UCSD-AML1 (cell line): ENCODE measurements around the gene TLE4.
"Not testable (repeated sequence)": the region's sequence is repeated elsewhere in the genome, so short reads cannot be mapped to it uniquely, and the experiment has no call there.

ENCODE experiments used
- DNase-seq: peaks from one replicate; lab custom pipeline; 2025; ENCODE audit not compliant: unreplicated experiment; lab: John Stamatoyannopoulos, UW

TLE4 gene

GRCh38 chr9:79571309-79572031, at the start of gene TLE4:
Gene TLE4, plus strand, starts transcription at chr9:79571965. Its CDS starts 826 bp downstream, at chr9:79572791.
- peak; percentile 99 for DNase-seq

GRCh38 chr9:79522793-79523192, 49.0 kb upstream of the TLE4 start:
- DNase-seq, result no peak

DNA sequence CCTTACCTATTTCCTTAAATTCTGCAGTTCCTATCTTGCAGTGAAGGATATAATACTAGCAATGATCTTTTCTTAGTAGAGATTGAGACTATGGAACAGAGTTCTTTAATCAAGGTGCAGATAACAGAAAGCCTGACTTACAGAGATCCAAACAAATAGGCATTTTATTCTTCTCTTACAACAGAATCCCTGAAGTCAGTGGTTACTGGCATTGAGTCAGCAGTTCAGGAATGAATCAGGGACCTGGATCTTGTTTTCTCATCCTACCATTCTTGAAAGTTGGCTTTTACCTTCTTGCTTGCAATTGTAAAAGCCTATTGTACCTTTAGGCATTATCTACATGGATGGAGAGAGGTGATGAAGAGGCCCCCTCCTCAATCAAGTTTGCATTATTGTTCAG, 47.5 kb upstream of the TLE4 start:
- DNase-seq, result no peak

GRCh38 chr9:79526149-79526672, 45.6 kb upstream of the TLE4 start:
- no peak for DNase-seq

- no peak for DNase-seq
These were observed 36.2 kb upstream of the TLE4 start for GRCh38 chr9:79535534-79535933.

- no peak for DNase-seq
These were observed 33.9 kb upstream of the TLE4 start for GRCh38 chr9:79537838-79538237.

GRCh38 chr9:79542735-79543620, 28.8 kb upstream of the TLE4 start:
- no peak for DNase-seq

GRCh38 chr9:79544375-79544774, 27.4 kb upstream of the TLE4 start:
- DNase-seq, result not testable (repeated sequence)

- no peak for DNase-seq
These were observed 20.2 kb upstream of the TLE4 start for GRCh38 chr9:79551586-79551985.

- DNase-seq, result no peak
These were observed 19.8 kb upstream of the TLE4 start for GRCh38 chr9:79551994-79552393.

DNA sequence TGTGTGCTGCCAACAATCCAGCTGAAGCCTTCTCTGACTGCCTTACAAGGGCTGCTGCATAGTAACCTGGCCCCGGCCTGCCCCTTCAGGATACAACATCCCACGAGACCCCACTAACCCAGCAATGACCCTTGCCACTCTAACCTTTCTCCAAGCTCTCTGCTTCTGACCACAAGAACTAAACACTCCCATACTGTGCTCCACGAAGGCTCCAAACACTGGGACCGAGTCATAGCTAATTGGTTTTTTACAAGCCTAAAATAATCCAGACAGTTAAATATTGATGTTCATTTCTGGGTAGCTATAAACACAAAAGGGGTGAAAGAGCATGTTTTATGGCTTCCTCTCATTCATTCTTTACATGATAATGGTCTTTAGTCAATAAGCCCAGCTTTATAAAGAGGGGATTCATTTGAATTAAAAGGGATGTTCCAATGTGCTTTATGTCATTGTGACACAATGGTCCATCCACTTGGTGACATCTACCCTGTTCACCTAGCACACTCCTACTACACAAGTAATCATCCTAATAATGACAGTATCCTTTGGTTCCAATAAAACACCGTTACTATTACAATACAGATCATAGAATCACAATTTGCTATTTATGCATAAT, 16.2 kb upstream of the TLE4 start:
- no peak for DNase-seq

- no peak for DNase-seq
These were observed 12.1 kb upstream of the TLE4 start for GRCh38 chr9:79559495-79560181.

DNA sequence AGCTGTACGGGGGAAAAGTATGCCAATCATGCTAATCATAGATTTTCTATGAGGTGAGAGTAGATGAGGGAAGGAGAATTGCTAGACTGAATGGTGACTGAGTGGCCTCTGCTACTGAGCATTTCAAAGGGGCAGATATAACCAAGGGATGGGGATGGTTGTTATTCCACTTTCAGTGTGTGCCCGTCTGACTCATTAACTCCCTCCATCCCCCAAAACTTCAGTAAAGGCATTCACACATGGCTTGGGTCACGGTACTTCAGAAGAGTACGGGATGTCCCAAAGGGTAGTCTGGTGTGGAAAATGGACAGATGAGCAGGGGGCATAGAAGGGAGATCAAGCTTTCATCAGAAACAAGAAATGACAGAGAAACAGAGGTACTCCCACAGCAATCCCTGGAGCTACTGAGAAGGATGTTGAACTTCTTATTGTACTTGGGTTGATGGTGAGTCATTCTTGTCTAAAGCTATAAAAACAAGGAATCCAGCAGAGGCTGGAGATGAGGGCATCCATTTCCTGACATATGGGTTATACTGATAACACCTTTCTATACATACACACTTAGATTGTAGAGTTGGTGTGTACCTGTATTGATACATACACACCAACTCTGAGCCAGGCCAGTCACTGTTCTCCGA, 8.9 kb upstream of the TLE4 start:
- DNase-seq, result no peak

DNA sequence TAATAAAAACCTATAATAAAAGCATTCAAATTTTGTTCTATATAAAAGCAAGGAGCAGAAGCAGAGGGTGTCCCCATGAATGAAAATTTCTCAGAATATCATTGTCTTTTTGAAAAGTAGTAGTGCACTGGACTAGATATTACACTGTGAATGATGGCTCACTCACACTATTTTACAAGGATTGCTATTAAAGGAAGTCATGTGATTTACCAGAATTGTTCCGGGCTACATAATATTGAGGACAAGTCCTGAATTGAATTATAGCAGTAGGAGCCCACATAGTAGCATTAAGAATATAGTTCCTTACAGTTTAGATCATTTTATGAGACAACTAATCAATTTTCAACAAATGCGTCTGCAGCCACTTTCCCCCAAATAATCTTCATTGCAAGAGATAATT, 7.7 kb upstream of the TLE4 start:
- DNase-seq, result no peak

- peak; percentile 13 for DNase-seq
These were observed 6.5 kb upstream of the TLE4 start for GRCh38 chr9:79565245-79565644.

DNA sequence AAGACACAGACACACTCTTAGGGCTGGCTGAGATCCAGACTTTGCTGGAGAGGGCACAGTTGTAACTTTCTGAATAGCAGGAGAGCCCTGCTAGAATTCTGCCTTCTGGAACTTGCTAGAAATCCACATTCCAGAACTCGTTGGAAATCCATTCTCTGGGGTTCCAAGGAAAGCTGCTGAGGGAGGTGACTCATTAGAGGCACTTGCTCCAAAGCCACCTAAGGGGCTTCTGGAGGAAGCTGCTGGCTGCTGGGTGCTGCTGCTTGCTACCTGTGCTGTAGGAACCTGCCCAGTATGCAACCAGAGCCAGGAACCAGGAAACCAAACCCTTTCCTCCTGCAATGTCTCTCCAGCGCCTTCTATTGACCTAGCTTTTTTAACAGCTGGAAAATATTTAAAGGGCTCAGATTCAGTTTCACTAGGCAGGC, 4.1 kb upstream of the TLE4 start:
- no peak for DNase-seq

- DNase-seq, result no peak
These were observed 3.2 kb upstream of the TLE4 start for GRCh38 chr9:79568337-79569101.

DNA sequence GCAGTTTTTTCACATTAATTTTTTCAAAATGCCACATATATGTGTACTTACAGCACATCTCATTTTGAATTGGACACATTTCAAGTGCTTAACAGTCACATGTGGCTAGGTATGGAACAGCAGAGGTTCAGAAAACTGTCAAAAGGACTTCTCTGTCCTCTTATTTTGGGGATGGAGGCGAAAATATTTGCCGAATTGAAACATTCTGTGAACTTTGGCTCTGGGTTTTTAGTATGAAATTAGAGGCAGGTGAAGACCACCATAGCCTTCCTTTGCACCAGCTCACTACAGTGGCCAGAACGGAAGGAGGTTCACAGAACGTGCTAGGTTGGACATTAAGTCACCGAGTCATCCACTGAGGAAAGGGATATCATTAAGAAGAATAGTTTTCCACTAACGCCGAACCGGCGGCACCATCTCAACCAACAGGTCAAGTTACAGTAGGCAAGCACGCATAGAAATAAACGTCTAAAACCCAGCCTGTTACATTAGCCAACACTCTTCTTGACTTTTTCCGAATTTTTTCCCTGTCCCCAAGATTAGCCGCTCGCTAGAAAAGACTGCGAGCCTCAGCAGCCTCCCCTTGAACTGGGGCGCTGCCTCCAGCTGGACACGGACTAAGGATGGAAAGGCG, 1.8 kb upstream of the TLE4 start:
- DNase-seq, result no peak
